Peyer's patch (tissue), 4 donors: ENCODE results near the gene LIG3. TPM values are rescaled to one million over a fixed set of nuclear protein-coding genes. Genes with fewer than 3 reads are reported as not detected.
A peak's percentile ranks its signal among the peaks of the same experiment; 100 is the strongest.
"Not testable (repeated sequence)": the region's sequence is repeated elsewhere in the genome, so short reads cannot be mapped to it uniquely, and the experiment has no call there.

Experiments used
- DNase-seq, 3 donors: peaks; one replicate each; pipeline ENCODE4 v3.0.0-alpha.2; 2017 to 2019
- H3K27ac ChIP-seq, 4 donors: fragments of 200-600 bp; sonication (generic); one replicate each; pipeline ENCODE4 v1.5.1; 2016 to 2019
- H3K27me3 ChIP-seq, 2 donors: fragments of 200-600 bp; sonication (generic); one replicate each; pipeline ENCODE4 v1.5.1; 2019
- H3K36me3 ChIP-seq, 3 donors: fragments of 200-600 bp; sonication (generic); one replicate each; pipeline ENCODE4 v1.5.1; 2016 to 2019
- H3K4me1 ChIP-seq, 4 donors: fragments of 200-600 bp; sonication (generic); one replicate each; pipeline ENCODE4 v1.5.1; 2016 to 2019
- H3K4me3 ChIP-seq, 4 donors: fragments of 200-600 bp; sonication (generic); 1 replicate in 3 of 4; 2 replicates in 1 of 4; pipeline ENCODE4 v1.5.1; 2016 to 2019; ENCODE audit warnings: mild to moderate bottlenecking in 1 of 4
- H3K9me3 ChIP-seq, 4 donors: fragments of 200-600 bp; sonication (generic); one replicate each; pipeline ENCODE4 v1.5.1; 2016 to 2019; ENCODE audit warnings: mild to moderate bottlenecking in 1 of 4
- CTCF ChIP-seq, 6 experiments: fragments of 450-650 bp in 4 of 6; fragments of 200-600 bp in 2 of 6; sonication (generic) in 1 of 6; IDR thresholded peaks; one replicate each; pipeline ENCODE4 v1.5.1; 2017 to 2019; ENCODE audit warnings: antibody characterized with exemption in 6 of 6, mild to moderate bottlenecking in 3 of 6, moderate library complexity in 1 of 6
- POLR2A ChIP-seq, 2 donors: fragments of 450-650 bp; IDR thresholded peaks; one replicate each; pipeline ENCODE4 v1.5.1; 2017; ENCODE audit warnings: antibody characterized with exemption in 2 of 2, mild to moderate bottlenecking in 2 of 2, moderate library complexity in 2 of 2
- total RNA-seq, 4 donors: library from RNA; depleted of rRNA; stranded (reverse); fragments of >200 nt; gene quantifications; one replicate each; pipeline ENCODE4 v1.1.0, GENCODE V29; 2016

Gene LIG3
- total RNA-seq, 4 donors from 2014 or later: 19.6 to 82.5 (median 36.3) TPM

DNA sequence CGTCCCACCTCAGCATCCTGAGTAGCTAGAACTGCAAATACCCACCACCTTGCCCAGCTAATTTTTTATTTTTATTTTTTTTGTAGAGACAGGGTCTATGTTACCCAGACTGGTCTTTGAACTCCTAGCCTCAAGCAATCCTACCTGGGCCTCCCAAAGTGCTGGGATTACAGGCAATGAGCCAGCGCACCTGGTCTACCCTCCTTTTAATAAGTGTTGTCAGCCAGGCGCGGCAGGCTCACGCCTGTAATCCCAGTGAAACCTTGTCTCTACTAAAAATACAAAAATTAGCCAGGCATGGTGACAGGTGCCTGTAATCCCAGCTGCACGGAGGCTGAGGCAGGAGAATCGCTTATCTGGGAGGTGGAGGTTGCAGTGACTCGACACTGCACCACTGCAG lies 63.9 kb downstream of the LIG3 start:
- Histone ChIP-seq H3K27me3 (no peaks in the 10 kb centered on the region), H3K27ac (peak overlapping the region in 3 of 4 donors; percentile 55 to 79 (median 56)), H3K4me1 (peaks cover 0 to 15% (median 6%) of the 10 kb centered on the region in 4 donors), H3K4me3 (no peak overlapping the region), H3K9me3 (no peaks in the 10 kb centered on the region), H3K36me3 (no peaks in the 10 kb centered on the region)
- no peak for DNase-seq
- TF ChIP-seq POLR2A (IDR thresholded peaks at IDR 0.05) (no peak), CTCF (IDR thresholded peaks at IDR 0.05) (no peak)

- Histone ChIP-seq H3K4me3 (peak overlapping the region in 2 of 4 donors; percentile 8 to 32), H3K27ac (peak overlapping the region; percentile 55 to 79 (median 56)), H3K4me1 (peaks cover 0 to 21% (median 13%) of the 10 kb centered on the region in 4 donors)
- not testable (repeated sequence) for DNase-seq, H3K27me3 ChIP-seq, H3K9me3 ChIP-seq, H3K36me3 ChIP-seq
Measured at GRCh38 chr17:35045458-35045979, 65.2 kb downstream of the LIG3 start.

- Histone ChIP-seq H3K27me3 (no peaks in the 10 kb centered on the region), H3K4me3 (peak overlapping the region in 1 of 4 donors; percentile 5), H3K4me1 (peaks cover 5 to 28% (median 16%) of the 10 kb centered on the region in 4 donors), H3K36me3 (no peaks in the 10 kb centered on the region), H3K27ac (peak overlapping the region; percentile 55 to 74 (median 56)), H3K9me3 (no peaks in the 10 kb centered on the region)
- no peak for TF ChIP-seq POLR2A (IDR thresholded peaks at IDR 0.05)
- TF ChIP-seq CTCF (IDR thresholded peaks at IDR 0.05): no peak
- no peak for DNase-seq
Measured at GRCh38 chr17:35046245-35046644, 65.9 kb downstream of the LIG3 start.

DNA sequence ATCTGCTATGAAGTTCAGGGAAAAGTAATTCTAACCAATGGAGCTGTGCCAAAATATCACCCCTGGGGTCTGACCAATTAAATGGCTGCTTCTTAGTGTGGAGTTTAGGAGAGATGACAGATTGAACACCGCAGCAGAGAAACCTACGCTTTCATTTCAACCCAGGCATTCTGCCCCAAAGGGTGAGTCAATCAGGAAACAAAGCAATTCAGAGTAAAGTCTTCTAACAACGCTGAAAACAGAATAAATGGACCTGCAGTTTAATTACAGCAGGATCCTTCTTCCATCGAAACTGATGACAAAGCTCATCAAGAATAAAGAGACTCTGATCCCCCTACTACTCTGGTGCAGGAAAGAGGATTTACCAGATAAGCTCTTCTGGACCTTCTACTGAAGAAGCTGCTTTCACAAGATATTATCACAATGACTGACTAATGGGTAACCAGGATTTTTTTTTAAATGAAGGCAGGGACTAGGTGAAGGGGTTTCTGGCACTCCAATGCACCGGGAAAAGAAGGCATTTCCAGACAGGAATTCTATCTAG lies 66.5 kb downstream of the LIG3 start:
- Histone ChIP-seq H3K27ac (peak overlapping the region; percentile 55 to 74 (median 56)), H3K27me3 (no peaks in the 10 kb centered on the region), H3K4me3 (peak overlapping the region in 2 of 4 donors; percentile 3 to 5), H3K4me1 (peaks cover 5 to 34% (median 19%) of the 10 kb centered on the region in 4 donors), H3K9me3 (no peaks in the 10 kb centered on the region), H3K36me3 (no peaks in the 10 kb centered on the region)
- TF ChIP-seq CTCF (IDR thresholded peaks at IDR 0.05): no peak
- no peak for TF ChIP-seq POLR2A (IDR thresholded peaks at IDR 0.05)
- peak in 1 of 3 donors; percentile 33 for DNase-seq

DNA sequence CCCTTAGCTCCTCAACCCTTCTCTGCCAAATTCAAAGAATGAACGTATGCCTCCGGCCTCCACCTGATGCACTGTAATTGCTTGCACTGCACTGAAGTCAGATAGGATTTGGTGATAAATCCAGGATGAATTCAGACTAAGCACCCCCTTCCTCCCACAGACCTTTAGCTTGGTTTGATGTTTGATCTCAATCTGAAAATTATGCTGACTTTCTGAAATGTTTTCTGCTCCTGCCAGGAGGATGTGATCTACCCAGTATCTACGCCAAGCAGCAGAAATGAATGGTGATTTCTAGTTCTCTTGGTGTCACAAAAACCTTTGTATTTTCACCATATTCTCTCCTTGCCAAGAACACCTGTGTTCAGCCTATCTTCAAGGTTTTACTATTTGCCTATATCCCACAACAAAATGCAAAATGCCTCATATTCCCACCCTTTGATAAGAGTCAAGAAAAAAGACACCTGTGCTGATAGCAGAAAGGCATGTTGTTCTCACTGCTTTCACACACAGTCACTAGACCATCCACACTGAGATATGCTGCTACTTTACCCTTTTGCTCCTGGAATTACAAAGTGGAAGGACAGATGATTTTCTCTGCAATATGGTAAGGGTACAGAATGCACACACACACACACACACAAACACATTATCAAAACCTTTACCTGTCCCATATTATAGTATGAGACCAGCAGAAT lies 68.5 kb downstream of the LIG3 start:
- peaks cover 9 to 45% (median 25%) of the 10 kb centered on the region in 4 donors for H3K4me1 ChIP-seq
- peak overlapping the region in 2 of 4 donors; percentile 57 to 80 for H3K27ac ChIP-seq

More for the DNA sequence above, 68.5 kb downstream of the LIG3 start:
- no peak for DNase-seq
- no peaks in the 10 kb centered on the region for H3K36me3 ChIP-seq
- no peaks in the 10 kb centered on the region for H3K9me3 ChIP-seq
- H3K27me3 ChIP-seq: no peaks in the 10 kb centered on the region
- TF ChIP-seq POLR2A (IDR thresholded peaks at IDR 0.05): no peak
- TF ChIP-seq CTCF (IDR thresholded peaks at IDR 0.05): no peak
- H3K4me3 ChIP-seq: no peak overlapping the region
